Left lung (tissue), 10 donors: ENCODE measurements around the gene THAP12. TPM values are rescaled to one million over a fixed set of nuclear protein-coding genes. Genes with fewer than 3 reads are reported as not detected.

Experiments
- ATAC-seq: fragments of 200-7000 bp; cut with Tn5 transposase; one replicate; pipeline ENCODE4 v1.9.1; 2020; ENCODE audit warnings: moderate library complexity
- DNase-seq, 4 donors: peaks; one replicate each; pipeline ENCODE4 v3.0.0-alpha.2; 2013 to 2020
- H3K27ac ChIP-seq, 2 donors: fragments of 200-600 bp; sonication (generic) in 1 of 2; one replicate each; pipeline versions ENCODE4 v1.5.0 to v1.8.0; 2020 to 2021
- H3K27me3 ChIP-seq, 2 donors: fragments of 200-600 bp; sonication (generic) in 1 of 2; one replicate each; pipeline versions ENCODE4 v1.5.0 to v1.8.0; 2020 to 2021
- H3K36me3 ChIP-seq, 2 donors: fragments of 200-600 bp; sonication (generic) in 1 of 2; one replicate each; pipeline versions ENCODE4 v1.5.0 to v1.8.0; 2020 to 2021
- H3K4me1 ChIP-seq, 2 donors: fragments of 200-600 bp; one replicate each; pipeline ENCODE4 v1.8.0; 2021
- H3K4me3 ChIP-seq, 2 donors: fragments of 200-600 bp; sonication (generic) in 1 of 2; one replicate each; pipeline versions ENCODE4 v1.5.0 to v1.8.0; 2020 to 2021; ENCODE audit warnings: mild to moderate bottlenecking in 1 of 2
- H3K9me3 ChIP-seq, 2 donors: fragments of 200-600 bp; sonication (generic) in 1 of 2; one replicate each; pipeline versions ENCODE4 v1.5.0 to v1.8.0; 2020 to 2021
- intact Hi-C, 2 donors: fragments of 100-400 bp; cut with DNase I; formaldehyde crosslinking; loops; one replicate each; pipeline versions ENCODE4 v1.11.2 to v1.14.2; 2022
- polyA plus RNA-seq, 6 donors: library from polyadenylated mRNA; unstranded; fragments of 120-200 nt; gene quantifications; one replicate each; pipeline ENCODE4 v1.2.1, GENCODE V29; 2013; ENCODE audit not compliant: insufficient read length in 6 of 6
- total RNA-seq, 2 donors: library from RNA; stranded (reverse); fragmentation: NEBNext Ultra II Directional; extraction: Animal tissue kit (Norgen Biotek cat#: 25700); gene quantifications; one replicate each; pipeline ENCODE4 v1.2.1, GENCODE V29; 2021
- TF ChIP-seq, protein P1 (sequence below), 2 donors: fragments of 200-600 bp; sonication (generic) in 1 of 2; IDR thresholded peaks; one replicate each; pipeline versions ENCODE4 v1.5.0 to v1.8.0; 2021; ENCODE audit warnings: antibody characterized with exemption in 2 of 2
- donor health status: DM: no; HTN: yes; CAD: no.
- donor health status: DM: no; HTN: no; CAD: no.

Gene THAP12
- total and polyA plus RNA-seq, 8 donors: 27.1 to 108 (median 94.6) TPM

- TF ChIP-seq, protein P1, sequence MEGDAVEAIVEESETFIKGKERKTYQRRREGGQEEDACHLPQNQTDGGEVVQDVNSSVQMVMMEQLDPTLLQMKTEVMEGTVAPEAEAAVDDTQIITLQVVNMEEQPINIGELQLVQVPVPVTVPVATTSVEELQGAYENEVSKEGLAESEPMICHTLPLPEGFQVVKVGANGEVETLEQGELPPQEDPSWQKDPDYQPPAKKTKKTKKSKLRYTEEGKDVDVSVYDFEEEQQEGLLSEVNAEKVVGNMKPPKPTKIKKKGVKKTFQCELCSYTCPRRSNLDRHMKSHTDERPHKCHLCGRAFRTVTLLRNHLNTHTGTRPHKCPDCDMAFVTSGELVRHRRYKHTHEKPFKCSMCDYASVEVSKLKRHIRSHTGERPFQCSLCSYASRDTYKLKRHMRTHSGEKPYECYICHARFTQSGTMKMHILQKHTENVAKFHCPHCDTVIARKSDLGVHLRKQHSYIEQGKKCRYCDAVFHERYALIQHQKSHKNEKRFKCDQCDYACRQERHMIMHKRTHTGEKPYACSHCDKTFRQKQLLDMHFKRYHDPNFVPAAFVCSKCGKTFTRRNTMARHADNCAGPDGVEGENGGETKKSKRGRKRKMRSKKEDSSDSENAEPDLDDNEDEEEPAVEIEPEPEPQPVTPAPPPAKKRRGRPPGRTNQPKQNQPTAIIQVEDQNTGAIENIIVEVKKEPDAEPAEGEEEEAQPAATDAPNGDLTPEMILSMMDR (IDR thresholded peaks at IDR 0.05): no peak
- DNase-seq: no peak
- no peaks in the 10 kb centered on the region for H3K27me3 ChIP-seq
- intact Hi-C loops: loop anchor here in 1 of 2 donors (10.0 kb wide), 1 partner anchor 408 kb away; no protein-coding TSS in a partner anchor
- H3K4me1 ChIP-seq: peaks cover 0 to 8% of the 10 kb centered on the region in 2 donors
- no peak overlapping the region for H3K4me3 ChIP-seq
- H3K36me3 ChIP-seq: no peaks in the 10 kb centered on the region
- ATAC-seq: no peak
- H3K27ac ChIP-seq: no peak overlapping the region
- H3K9me3 ChIP-seq: no peaks in the 10 kb centered on the region
Measured at GRCh38 chr11:76313271-76313670, 67.7 kb downstream of the THAP12 start.

- intact Hi-C loops: loop anchor here in 1 of 2 donors (10.0 kb wide), 1 partner anchor 406 kb away; no protein-coding TSS in a partner anchor
- DNase-seq: peak in 2 of 4 donors; percentile 73 to 88
Measured at GRCh38 chr11:76310832-76311595, 69.9 kb downstream of the THAP12 start.

GRCh38 chr11:76307978-76308747 is 72.8 kb downstream of the THAP12 start:
- Histone ChIP-seq H3K27ac (no peak overlapping the region), H3K36me3 (no peaks in the 10 kb centered on the region), H3K9me3 (no peaks in the 10 kb centered on the region), H3K27me3 (no peaks in the 10 kb centered on the region), H3K4me1 (no peaks in the 10 kb centered on the region), H3K4me3 (no peak overlapping the region)
- TF ChIP-seq, protein P1 (IDR thresholded peaks at IDR 0.05): no peak
- intact Hi-C loops: no loop called here
- no peak for ATAC-seq
- no peak for DNase-seq

More at GRCh38 chr11:76310832-76311595, 69.9 kb downstream of the THAP12 start:
- Histone ChIP-seq H3K27ac (no peak overlapping the region), H3K36me3 (no peaks in the 10 kb centered on the region), H3K9me3 (no peaks in the 10 kb centered on the region), H3K4me3 (no peak overlapping the region), H3K27me3 (no peaks in the 10 kb centered on the region), H3K4me1 (peaks cover 0 to 8% of the 10 kb centered on the region in 2 donors)
- TF ChIP-seq, protein P1 (IDR thresholded peaks at IDR 0.05): no peak
- ATAC-seq: no peak

DNA sequence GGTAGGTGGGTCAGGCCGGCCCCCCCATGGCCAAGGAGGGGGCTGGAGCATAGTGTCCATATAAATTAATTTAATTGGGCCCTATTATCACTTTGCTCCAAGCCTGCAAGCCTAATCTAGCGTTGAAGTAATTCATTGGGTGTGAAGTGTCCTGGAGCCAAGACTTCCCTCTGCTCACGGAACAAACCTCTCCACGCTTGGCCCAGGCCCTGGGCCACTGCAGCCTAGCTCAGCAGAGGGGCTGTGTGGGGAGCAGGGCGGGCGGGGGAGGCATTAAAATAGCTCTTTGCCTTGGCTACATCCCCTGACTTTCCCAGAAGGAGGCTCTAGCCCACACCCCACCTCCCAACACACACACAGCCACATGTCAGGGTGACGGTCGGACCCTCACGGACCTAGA is 73.5 kb downstream of the THAP12 start:
- no peak overlapping the region for H3K27ac ChIP-seq
- intact Hi-C loops: no loop called here
- no peak overlapping the region for H3K4me3 ChIP-seq
- no peaks in the 10 kb centered on the region for H3K9me3 ChIP-seq
- TF ChIP-seq, protein P1 (IDR thresholded peaks at IDR 0.05): no peak
- DNase-seq: peak in 2 of 4 donors; percentile 56 to 82
- H3K27me3 ChIP-seq: no peaks in the 10 kb centered on the region
- H3K36me3 ChIP-seq: no peaks in the 10 kb centered on the region
- no peaks in the 10 kb centered on the region for H3K4me1 ChIP-seq
- ATAC-seq: peak; percentile 18

DNA sequence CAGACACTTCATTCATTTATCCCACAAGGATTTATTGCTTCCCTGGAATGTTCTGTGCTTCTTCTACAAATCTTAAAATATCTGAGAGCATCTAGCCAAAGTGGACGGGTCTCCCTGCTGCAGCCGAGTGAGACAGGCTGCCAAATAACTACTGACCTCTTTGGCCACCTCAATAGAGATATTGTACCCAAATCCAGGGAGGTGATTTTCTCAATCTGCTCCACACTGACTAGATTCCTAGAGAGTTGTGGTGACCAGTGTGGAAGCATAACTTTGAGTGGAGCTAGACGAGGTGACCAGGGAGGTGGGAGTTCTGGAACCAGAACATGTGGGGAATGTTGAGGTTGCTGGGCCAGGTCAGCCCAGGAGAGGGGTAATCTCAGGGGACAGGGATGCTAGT is 77.5 kb downstream of the THAP12 start:
- H3K36me3 ChIP-seq: no peaks in the 10 kb centered on the region
- intact Hi-C loops: no loop called here
- no peak for ATAC-seq

More for the DNA sequence above, 77.5 kb downstream of the THAP12 start:
- Histone ChIP-seq H3K4me3 (no peak overlapping the region), H3K9me3 (no peaks in the 10 kb centered on the region), H3K4me1 (no peaks in the 10 kb centered on the region), H3K27me3 (no peaks in the 10 kb centered on the region), H3K27ac (no peak overlapping the region)
- TF ChIP-seq, protein P1 (IDR thresholded peaks at IDR 0.05): no peak
- DNase-seq: no peak
